ENCODE measurements around the gene ADGRE2.
"Not testable (repeated sequence)": the region's sequence is repeated elsewhere in the genome, so short reads cannot be mapped to it uniquely, and the experiment has no call there.

ADGRE2 gene

DNA sequence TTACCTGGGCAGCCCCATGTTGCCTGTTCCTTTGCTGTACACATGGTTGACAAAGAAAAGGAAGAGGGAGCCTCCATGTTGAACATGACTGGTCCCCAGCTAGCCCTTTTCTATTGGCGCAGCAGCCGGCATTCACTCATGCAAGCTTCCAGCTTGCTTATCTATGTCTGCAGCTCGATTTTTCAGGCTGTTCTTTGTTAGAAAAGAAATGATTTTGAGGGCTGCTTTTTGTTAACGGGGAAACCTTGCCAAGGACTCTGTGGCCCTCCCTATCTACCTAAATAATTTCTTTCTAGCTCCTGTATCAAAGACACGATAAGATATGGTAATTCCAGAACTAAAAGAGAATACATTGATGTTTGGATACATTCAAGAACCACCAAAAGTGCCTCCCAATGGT, 20.4 kb upstream of the ADGRE2 start:
- Histone ChIP-seq H2BK120ac (ENCODE audit: low read depth, low read length) (no peak overlapping the region), H3K23ac (ENCODE audit: low read length in 2 of 2) (no peak overlapping the region), H2BK12ac (ENCODE audit: low read length in 2 of 2) (no peak overlapping the region), H4K8ac (ENCODE audit: low read length) (no peak overlapping the region), H2BK15ac (ENCODE audit: low read depth, poor library complexity, severe bottlenecking) (no peak overlapping the region), H2AFZ (ENCODE audit: low read depth, low read length) (no peak overlapping the region), H4K91ac (ENCODE audit: low read length) (no peak overlapping the region), H2BK5ac (ENCODE audit: low read depth, low read length, poor library complexity, severe bottlenecking) (no peak overlapping the region), H3K9me3 (ENCODE audit: control insufficient read depth, low read length) (peaks cover 5% of the 10 kb centered on the region), H3K4ac (ENCODE audit: low read depth in 1 of 2, low read length in 2 of 2) (no peak overlapping the region), H3K27ac (ENCODE audit: low read length, poor library complexity, severe bottlenecking) (no peak overlapping the region), H3K18ac (ENCODE audit: low read depth in 1 of 2, low read length in 2 of 2) (no peak overlapping the region), H3K4me3 (ENCODE audit: insufficient read depth in 1 of 2, low read depth in 1 of 2, low read length in 2 of 2) (no peak overlapping the region), H3K4me1 (ENCODE audit: control insufficient read depth, insufficient read depth, low read depth, low read length) (no peaks in the 10 kb centered on the region), H3K36me3 (ENCODE audit: control insufficient read depth in 1 of 2, insufficient read depth in 2 of 2, low read depth in 1 of 2, low read length in 2 of 2) (no peaks in the 10 kb centered on the region), H3K14ac (ENCODE audit: low read length in 2 of 2) (no peak overlapping the region), H3K79me1 (replicated peaks; ENCODE audit: low read length, poor library complexity, severe bottlenecking) (no peaks in the 10 kb centered on the region), H3K4me2 (ENCODE audit: low read length, poor library complexity, severe bottlenecking) (no peak overlapping the region), H3K9ac (ENCODE audit: low read length) (no peak overlapping the region), H3K27me3 (ENCODE audit: control insufficient read depth in 1 of 2, insufficient read depth in 1 of 2, low read length in 2 of 2) (peaks cover 0 to 6% of the 10 kb centered on the region in 2 experiments), H2AK5ac (ENCODE audit: low read length, severe bottlenecking) (no peak overlapping the region)
- 60% methylated on average over 1 of the region's 5 CpGs for WGBS
- no peak for DNase-seq

DNA sequence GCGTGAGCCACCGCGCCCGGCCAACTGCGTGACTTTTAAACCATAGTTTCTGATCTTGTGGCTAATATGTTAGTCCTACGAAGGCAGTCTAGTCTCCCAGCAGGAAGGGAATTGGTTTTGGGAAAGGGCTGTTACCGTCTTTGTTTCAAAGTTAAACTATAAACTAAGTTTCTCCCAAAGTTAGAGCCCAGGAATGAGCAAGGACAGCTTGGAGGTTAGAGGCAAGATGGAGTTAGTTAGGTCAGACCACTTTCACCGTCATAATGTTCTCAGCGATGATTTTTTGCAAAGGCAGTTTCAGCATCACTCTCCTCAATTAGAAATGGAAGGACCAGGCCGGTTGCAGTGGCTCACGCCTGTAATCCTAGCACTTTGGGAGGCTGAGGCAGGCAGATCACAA, 17.7 kb upstream of the ADGRE2 start:
- Histone ChIP-seq H3K9me3 (ENCODE audit: control insufficient read depth, low read length) (peaks cover 5% of the 10 kb centered on the region), H3K27ac (ENCODE audit: low read length, poor library complexity, severe bottlenecking) (no peak overlapping the region), H3K9ac (ENCODE audit: low read length) (no peak overlapping the region), H3K4ac (ENCODE audit: low read depth in 1 of 2, low read length in 2 of 2) (no peak overlapping the region), H4K91ac (ENCODE audit: low read length) (no peak overlapping the region), H3K18ac (ENCODE audit: low read depth in 1 of 2, low read length in 2 of 2) (no peak overlapping the region), H3K14ac (ENCODE audit: low read length in 2 of 2) (no peak overlapping the region), H3K79me1 (replicated peaks; ENCODE audit: low read length, poor library complexity, severe bottlenecking) (no peaks in the 10 kb centered on the region), H3K36me3 (ENCODE audit: control insufficient read depth in 1 of 2, insufficient read depth in 2 of 2, low read depth in 1 of 2, low read length in 2 of 2) (no peaks in the 10 kb centered on the region), H3K4me3 (ENCODE audit: insufficient read depth in 1 of 2, low read depth in 1 of 2, low read length in 2 of 2) (no peak overlapping the region), H3K4me1 (ENCODE audit: control insufficient read depth, insufficient read depth, low read depth, low read length) (no peaks in the 10 kb centered on the region), H2BK12ac (ENCODE audit: low read length in 2 of 2) (no peak overlapping the region), H3K27me3 (ENCODE audit: control insufficient read depth in 1 of 2, insufficient read depth in 1 of 2, low read length in 2 of 2) (peaks cover 0 to 6% of the 10 kb centered on the region in 2 experiments), H3K4me2 (ENCODE audit: low read length, poor library complexity, severe bottlenecking) (no peak overlapping the region), H4K8ac (ENCODE audit: low read length) (no peak overlapping the region), H2BK120ac (ENCODE audit: low read depth, low read length) (no peak overlapping the region), H2BK15ac (ENCODE audit: low read depth, poor library complexity, severe bottlenecking) (no peak overlapping the region), H2AK5ac (ENCODE audit: low read length, severe bottlenecking) (no peak overlapping the region), H3K23ac (ENCODE audit: low read length in 2 of 2) (no peak overlapping the region), H2BK5ac (ENCODE audit: low read depth, low read length, poor library complexity, severe bottlenecking) (no peak overlapping the region), H2AFZ (ENCODE audit: low read depth, low read length) (no peak overlapping the region)
- DNase-seq, result no peak
- WGBS, result 86% methylated on average over 11 of the region's 11 CpGs

DNA sequence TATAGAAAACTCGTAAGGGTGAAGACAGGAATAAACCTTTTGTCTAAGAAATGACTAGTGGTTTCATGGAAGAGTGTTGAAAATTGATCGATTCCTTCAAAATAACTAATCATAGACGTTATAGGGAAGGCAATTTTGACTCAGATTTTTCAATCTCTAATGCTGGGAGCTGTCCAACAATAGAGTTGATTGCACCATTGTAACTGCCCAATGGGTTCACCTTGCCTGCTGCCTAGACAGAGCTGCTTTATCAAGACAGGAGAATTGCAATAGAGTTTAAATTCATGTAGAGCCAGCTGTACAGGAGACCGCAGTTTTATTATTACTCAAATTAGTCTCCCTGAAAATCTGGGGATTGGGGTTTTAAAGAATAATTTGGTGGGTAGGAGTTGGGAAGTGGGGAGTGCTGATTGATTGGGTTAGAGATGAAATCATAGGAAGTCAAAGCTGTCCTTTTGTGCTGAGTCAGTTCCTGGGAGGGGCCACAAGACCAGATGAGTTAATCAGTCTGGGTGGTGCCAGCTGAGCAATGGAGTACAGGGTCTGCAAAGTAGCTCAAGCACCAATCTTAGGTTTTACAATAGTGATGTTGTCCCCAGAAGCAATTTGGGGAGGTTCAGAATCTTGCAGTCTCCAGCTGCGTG, 16.8 kb upstream of the ADGRE2 start:
- Histone ChIP-seq H2BK12ac (ENCODE audit: low read length in 2 of 2) (no peak overlapping the region), H2AK5ac (ENCODE audit: low read length, severe bottlenecking) (no peak overlapping the region), H3K18ac (ENCODE audit: low read depth in 1 of 2, low read length in 2 of 2) (no peak overlapping the region), H3K23ac (ENCODE audit: low read length in 2 of 2) (no peak overlapping the region), H2BK120ac (ENCODE audit: low read depth, low read length) (no peak overlapping the region), H3K9ac (ENCODE audit: low read length) (no peak overlapping the region), H2AFZ (ENCODE audit: low read depth, low read length) (no peak overlapping the region), H3K4me3 (ENCODE audit: insufficient read depth in 1 of 2, low read depth in 1 of 2, low read length in 2 of 2) (no peak overlapping the region), H3K4ac (ENCODE audit: low read depth in 1 of 2, low read length in 2 of 2) (no peak overlapping the region), H3K9me3 (ENCODE audit: control insufficient read depth, low read length) (peaks cover 5% of the 10 kb centered on the region), H3K27me3 (ENCODE audit: control insufficient read depth in 1 of 2, insufficient read depth in 1 of 2, low read length in 2 of 2) (peaks cover 0 to 6% of the 10 kb centered on the region in 2 experiments), H3K4me1 (ENCODE audit: control insufficient read depth, insufficient read depth, low read depth, low read length) (no peaks in the 10 kb centered on the region), H3K27ac (ENCODE audit: low read length, poor library complexity, severe bottlenecking) (no peak overlapping the region), H2BK15ac (ENCODE audit: low read depth, poor library complexity, severe bottlenecking) (no peak overlapping the region), H3K79me1 (replicated peaks; ENCODE audit: low read length, poor library complexity, severe bottlenecking) (no peaks in the 10 kb centered on the region), H2BK5ac (ENCODE audit: low read depth, low read length, poor library complexity, severe bottlenecking) (no peak overlapping the region), H3K4me2 (ENCODE audit: low read length, poor library complexity, severe bottlenecking) (no peak overlapping the region), H3K14ac (ENCODE audit: low read length in 2 of 2) (no peak overlapping the region), H4K8ac (ENCODE audit: low read length) (no peak overlapping the region), H3K36me3 (ENCODE audit: control insufficient read depth in 1 of 2, insufficient read depth in 2 of 2, low read depth in 1 of 2, low read length in 2 of 2) (no peaks in the 10 kb centered on the region), H4K91ac (ENCODE audit: low read length) (no peak overlapping the region)
- WGBS, result 69% methylated on average over 4 of the region's 5 CpGs
- DNase-seq, result no peak

DNA sequence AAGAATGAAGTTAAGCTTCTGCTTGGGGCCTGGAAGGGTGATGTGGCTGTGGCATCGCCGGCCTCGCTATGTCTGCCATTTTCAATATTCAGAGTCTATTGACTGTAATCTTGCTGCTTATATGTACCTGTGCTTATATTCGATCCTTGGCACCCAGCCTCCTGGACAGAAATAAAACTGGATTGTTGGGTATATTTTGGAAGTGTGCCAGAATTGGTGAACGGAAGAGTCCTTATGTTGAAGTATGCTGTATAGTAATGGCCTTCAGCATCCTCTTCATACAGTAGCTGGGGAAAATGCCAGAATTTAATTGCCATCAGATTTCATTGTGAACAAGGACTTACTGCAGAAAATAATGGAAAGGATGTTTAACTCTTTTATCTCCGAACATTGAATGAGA, 13.9 kb upstream of the ADGRE2 start:
- H3K14ac ChIP-seq (ENCODE audit: low read length in 2 of 2); H2BK12ac ChIP-seq (ENCODE audit: low read length in 2 of 2); H3K9ac ChIP-seq (ENCODE audit: low read length); DNase-seq; H3K27me3 ChIP-seq (ENCODE audit: control insufficient read depth in 1 of 2, insufficient read depth in 1 of 2, low read length in 2 of 2); H3K18ac ChIP-seq (ENCODE audit: low read depth in 1 of 2, low read length in 2 of 2); H4K91ac ChIP-seq (ENCODE audit: low read length); H2AK5ac ChIP-seq (ENCODE audit: low read length, severe bottlenecking); H3K4ac ChIP-seq (ENCODE audit: low read depth in 1 of 2, low read length in 2 of 2); H3K4me2 ChIP-seq (ENCODE audit: low read length, poor library complexity, severe bottlenecking); H3K4me1 ChIP-seq (ENCODE audit: control insufficient read depth, insufficient read depth, low read depth, low read length); H2BK5ac ChIP-seq (ENCODE audit: low read depth, low read length, poor library complexity, severe bottlenecking); H3K79me1 ChIP-seq (replicated peaks; ENCODE audit: low read length, poor library complexity, severe bottlenecking); H3K9me3 ChIP-seq (ENCODE audit: control insufficient read depth, low read length); H3K36me3 ChIP-seq (ENCODE audit: control insufficient read depth in 1 of 2, insufficient read depth in 2 of 2, low read depth in 1 of 2, low read length in 2 of 2); H2BK120ac ChIP-seq (ENCODE audit: low read depth, low read length); H3K27ac ChIP-seq (ENCODE audit: low read length, poor library complexity, severe bottlenecking); H4K8ac ChIP-seq (ENCODE audit: low read length); H3K23ac ChIP-seq (ENCODE audit: low read length in 2 of 2); H3K4me3 ChIP-seq (ENCODE audit: insufficient read depth in 1 of 2, low read depth in 1 of 2, low read length in 2 of 2); H2AFZ ChIP-seq (ENCODE audit: low read depth, low read length); H2BK15ac ChIP-seq (ENCODE audit: low read depth, poor library complexity, severe bottlenecking): not testable (repeated sequence)
- WGBS, result 82% methylated on average over 5 of the region's 6 CpGs
